HG03097 (cell line): ENCODE results near the gene CPVL.

Source experiments
- ATAC-seq: cut with Tn5 transposase; IDR thresholded peaks from one replicate; pipeline ENCODE4 v1.9.1; 2021; ENCODE audit not compliant: unreplicated experiment, low FRiP score

The CPVL gene

DNA sequence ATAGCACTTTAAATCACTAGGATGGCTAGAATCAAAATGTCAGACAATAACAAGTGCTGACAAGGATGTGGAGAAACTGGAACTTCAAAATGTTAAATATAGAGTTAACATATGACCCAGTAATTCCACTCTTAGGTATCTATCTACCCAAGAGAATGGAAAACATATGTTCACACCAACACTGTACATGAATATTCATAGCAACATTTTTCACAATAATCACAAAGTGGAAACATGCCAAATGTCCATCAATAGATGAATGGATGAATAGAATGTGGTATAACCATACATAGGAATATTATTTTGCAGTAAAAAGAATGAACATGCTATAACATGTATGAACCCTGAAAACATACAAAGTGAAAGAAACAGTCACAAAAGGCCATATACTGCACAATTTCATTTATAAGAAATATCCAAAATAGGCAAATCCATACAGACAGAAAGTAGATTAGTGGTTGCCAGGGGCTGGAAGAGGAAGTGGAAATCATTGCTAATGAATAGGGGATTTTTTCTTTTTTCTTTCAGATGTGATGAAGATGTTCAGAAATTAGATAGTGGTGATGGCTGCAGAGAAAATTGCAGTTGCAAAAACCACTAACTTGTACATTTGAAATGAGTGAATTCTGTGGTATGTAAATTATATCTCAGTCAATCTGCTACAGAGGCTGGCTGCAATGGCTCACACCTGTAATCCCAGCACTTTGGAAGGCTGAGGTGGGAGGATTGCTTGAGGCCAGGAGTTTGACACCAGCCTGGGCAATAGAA is 93.0 kb downstream of the CPVL start:
- no peak for ATAC-seq

DNA sequence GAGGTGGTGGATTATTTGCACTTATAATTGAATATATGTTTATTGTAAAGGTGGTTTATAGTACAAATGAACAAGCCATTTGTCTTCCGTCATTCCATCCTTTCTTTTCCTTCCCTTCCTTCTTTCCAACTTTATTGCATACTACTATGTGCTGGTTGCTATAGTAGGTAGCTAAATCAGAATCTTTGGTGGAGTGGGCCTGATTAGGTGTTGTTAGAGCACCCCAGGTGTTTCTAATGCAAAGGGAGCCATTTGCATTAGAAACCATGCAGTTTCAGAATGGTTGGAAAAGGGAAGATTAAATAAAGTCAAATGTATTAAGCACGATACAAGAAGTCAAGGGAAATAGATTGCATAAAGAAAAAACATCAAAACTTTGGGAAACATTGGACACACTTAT is 99.4 kb downstream of the CPVL start:
- ATAC-seq = no peak

DNA sequence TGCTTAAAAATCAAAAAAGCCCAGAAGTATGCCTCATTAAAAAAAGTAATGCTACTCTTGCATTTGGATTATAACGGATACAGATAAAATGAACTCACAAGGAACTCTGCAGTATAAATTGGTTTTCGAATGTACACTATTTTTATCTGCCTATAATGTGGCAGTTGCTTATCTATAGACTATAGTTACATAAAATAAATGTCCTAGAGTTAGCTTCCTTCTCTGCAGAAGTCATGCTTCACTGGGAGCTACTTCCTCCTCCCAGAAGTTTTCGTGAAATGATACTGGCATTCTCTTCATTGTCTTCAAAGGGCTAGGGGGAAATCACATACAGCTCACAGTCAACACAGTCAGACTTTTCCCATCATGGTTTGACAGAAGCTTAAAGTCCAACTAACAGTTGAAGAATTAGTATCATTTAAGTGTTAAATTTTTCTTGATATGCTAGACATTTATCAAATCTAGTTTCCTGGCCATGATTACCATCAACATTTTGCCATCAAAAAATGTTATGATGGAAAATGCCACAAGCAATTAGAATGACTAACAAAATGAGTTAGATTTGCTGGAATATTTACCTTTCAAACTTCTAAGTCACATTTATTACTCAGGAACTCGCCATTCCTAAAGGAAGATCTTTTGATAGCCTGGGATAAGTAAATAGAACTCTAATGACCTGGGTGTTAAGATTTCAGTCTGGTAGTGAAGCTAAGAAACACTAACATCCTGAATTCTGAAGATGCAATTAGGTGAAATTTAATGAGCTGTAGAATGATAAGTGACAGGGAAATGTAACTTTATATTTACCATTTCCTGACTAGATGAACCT is 100.9 kb downstream of the CPVL start:
- ATAC-seq = no peak

DNA sequence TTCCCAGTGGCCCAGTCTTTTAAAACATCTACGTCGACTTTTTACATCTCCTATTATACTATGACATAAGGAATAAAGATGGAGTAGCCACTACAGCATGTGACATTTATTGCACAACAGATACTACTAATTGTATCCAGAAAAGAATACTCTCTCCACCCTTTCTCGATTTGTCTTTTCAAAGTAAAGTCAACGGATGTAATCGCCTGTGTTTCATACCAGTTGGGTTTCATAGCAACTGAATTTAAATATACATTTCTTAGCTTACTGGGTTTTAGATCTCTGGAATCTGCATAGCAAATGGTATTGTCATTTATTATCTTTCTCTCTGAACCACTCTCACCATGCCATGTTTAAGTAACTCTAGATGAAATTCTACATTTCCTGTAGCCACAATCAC is 101.8 kb downstream of the CPVL start:
- ATAC-seq = no peak

DNA sequence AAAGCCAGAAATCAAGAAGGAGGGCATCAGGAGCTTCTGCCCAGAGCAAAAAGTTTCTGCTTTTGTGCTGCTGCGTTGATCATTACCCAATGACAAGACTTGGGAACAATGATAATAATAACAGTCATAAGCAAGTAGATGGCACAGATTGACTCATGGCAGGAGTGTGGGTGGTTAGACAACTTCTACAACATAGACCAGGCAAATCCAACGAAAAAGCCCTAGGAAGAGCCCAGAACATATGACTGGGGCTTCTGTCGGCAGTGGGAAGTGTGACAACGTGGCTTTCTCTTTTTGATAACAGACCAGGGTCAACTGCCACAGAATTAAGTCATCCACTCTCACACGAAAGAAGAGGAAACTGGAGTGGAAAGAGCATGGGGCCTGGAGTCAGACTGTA is 102.8 kb downstream of the CPVL start:
- ATAC-seq = no peak

DNA sequence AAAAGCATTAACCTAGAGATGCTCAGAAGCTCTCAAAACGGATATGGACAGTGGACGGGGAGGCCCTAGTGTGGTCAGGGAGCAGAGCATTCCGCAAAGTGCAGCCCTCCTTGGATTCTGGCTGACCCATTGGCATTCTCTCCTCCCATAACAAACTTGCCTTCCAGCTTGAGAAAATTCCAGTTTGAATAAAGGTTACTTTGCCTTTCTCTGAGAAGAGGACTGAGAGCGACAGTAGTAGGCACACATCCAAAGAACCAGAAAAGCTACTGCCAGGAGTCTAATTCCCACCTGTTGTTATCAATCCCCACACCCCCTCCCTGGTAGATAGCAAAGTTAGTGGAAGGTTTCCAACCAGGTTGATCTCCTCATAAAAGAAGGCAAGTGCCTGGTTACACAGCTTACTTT is 103.5 kb downstream of the CPVL start:
- ATAC-seq = no peak

DNA sequence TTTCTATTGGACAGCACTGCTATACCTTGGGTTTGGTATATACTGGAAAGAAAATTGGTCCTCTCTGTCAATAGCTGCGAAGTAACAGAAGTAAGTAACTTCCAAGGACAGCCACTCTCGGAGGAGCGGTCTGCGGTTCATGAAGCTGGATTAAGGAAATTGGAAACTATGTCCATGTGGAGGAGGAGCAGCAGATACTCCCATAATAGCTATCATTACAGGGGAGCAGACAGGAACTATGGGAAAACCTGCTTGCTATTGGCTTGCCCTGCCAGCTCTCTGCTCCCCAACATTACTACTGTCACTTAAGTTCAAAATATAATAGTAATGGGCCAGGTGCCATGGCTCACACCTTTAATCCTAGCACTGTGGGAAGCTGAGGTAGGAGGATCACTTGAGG is 104.3 kb downstream of the CPVL start:
- no peak for ATAC-seq

DNA sequence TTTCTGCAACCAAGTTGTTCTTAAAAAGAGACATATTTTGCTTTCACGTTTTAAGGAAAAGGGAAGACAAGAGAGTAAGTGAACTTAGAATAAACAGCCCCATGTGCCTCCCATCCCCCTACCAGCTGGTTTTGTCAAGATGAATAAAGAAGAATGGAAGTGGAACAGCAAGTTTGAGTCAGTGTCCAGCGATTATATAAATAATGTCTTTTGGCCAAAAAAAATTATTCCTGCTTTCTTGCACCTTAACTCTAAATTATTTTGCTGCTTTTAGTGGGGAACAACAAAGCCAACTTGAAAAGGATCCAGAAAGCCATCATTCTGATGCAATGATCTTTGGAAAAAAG is 105.8 kb downstream of the CPVL start:
- no peak for ATAC-seq

DNA sequence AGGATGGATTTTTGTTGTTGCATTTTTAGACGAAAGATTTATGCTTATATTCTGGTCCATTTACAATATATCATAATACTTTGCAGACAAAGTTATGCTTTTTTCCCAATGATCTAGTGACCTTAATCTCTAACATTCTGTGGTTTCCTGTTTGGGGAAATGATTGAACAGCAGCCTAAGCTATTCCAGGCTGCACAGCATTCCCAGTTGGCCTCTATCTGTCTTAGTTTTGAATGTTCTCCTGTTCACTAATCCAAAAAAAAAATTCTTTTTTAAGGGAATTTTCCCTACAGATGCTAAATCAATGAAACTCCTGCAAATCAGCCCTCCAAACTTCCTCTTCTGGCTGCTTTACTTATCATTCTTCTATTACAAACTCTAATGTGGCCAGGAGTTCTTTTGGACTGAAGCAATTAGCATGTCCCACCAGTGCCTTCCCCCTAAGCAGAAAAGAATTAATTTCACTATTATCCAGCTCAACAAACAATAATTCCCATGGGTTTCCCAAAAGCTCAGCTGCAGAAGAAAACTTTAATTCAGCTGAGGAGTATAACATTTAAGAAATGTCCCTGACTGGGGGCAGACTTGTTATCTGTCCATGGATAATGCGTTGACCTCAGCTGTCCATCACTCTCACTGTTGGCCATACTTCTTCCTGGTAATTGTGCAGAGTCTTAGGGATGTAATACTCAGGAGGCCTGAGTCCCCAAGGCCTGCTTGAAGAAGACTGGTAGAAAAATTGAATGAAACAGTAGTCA is 106.3 kb downstream of the CPVL start:
- no peak for ATAC-seq

DNA sequence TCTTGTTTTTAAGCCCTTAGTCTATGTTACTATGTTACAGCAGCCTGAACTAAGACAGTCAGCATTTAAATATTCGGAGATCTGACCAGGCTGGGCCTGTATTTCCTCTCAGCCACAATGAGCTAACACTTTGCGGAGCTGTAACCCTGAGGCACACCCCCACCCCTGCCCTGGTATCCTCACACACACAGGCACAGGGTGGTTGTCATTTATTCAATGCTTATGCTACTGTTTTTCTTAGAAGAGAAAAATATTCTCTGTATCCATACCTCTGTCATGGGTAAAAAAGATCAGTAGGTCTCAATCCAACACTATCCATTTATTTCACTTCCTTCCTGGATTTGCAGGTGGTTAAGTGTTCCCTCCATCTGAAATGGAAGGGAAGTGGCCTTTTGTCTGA is 107.9 kb downstream of the CPVL start:
- no peak for ATAC-seq

DNA sequence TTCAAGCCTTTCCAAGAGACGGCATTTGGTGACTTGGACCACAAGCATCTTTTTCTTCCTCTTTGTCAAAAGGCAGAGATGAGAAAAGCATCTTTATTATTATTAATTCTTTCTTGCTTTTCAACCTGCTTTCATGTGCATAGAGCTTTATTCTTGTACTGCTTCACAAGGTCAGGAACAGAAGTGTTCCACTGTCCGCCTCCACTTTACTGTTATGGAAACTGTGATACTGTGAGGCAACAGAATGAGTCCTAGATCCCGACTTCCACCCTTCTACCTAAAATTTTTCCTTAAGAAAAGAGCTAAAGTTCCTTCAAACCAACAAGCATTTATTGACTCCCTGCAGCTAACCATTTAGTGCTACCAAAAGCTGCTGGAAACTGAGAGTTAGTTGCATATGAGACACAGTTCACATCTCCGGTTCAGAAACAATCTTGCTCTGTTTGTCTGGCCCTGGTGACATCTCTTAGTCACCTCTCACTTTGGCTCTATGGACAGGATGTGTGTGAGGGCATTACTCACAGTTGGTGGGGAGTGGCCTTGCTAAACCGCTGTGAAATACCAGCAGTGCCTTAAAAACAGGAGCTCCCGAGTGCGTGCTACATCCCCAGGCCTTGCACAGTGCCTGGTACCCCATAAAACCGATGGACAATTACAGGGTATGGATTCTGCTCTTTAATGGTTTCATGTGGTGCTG is 111.1 kb downstream of the CPVL start:
- ATAC-seq = no peak

DNA sequence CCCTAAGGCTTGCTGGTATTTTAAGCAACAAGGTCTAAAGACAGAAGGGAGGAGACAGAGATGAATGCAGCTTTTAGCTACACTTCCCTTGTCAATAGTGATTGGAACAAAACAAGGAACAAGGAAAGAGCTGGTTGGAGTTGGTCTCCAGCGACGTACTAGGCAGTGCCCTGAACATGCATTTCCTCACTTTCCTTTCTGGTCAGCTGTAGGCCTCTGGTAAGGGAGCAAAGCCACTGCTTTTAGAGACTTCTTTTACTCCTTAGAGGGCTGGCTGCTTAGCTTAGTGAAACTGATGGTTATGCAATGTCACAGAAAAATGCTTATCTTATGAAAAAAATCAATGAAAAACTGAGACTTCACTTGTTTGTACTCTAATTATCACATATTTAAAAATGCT is 112.8 kb downstream of the CPVL start:
- no peak for ATAC-seq

DNA sequence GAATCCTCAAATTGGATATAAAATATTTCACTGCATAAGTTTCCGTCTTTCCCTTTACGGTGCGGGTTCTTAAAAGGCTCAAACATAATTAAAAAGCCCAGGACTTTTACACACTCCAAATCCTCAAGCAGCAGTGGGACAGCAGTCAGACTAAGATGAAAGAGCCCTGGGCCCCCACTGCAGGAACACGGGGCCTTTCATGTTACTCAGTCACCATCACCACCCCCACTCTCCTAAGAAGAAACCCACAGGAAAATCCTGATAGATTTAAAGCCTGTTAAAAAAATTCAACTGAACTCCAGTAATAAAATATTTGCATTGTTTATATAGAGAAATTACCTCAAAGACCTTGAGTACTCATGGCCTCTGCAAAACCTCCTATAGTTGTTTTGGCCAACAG is 114.2 kb downstream of the CPVL start:
- ATAC-seq = no peak

DNA sequence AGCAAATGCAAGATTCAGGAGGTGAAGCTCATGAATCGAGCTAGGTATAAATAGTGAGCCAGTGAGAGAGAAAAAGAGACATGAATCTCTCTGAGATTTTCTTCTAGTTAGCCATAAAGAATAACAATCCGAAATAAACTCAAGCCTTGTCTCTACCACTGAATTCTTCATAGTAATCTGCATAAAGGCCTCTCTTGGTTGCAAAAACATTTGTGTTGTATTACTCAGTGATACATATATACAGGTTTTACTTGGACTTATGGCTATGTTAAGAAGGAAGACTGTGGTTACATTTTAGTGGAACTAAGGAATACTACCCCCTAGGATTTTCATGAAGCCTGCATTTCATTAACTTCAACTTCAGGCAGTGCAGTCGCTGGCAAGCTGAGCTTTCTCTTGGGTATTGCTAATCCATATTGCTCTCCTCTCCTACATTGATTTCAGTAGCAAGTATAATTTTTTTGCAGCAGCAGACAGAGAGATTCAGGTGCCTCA is 115.5 kb downstream of the CPVL start:
- ATAC-seq = no peak

DNA sequence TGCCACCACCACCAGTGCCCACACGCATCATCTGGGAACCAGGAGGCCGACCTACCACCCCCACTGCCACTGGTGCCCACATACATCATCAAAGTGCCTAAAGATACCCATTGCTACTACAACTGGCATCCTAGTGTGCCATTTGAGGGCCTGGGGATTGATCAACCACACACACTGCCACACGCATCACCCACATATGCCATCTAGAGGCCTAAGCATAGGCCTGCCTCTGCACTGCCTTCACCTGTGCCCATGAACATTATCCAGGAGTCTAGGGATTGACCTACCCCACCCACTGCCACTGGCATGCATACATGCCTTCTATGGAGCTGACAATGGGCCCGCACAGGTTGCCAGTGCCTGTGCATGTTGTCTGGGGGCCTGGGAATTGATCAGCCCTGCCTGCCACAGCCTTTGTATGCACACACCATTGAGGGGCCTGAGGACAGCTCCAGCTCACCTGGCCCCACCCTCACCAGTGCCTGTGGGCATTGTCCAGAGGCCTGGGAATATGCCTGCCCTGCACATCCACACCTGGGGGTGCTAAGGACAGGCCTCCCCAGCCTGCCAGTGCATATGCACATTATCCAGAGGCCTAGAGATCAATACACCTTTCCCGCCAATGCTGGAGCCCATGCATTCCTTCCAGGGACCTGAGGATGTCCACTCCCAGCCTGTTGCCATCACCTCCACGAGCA is 123.9 kb downstream of the CPVL start:
- ATAC-seq = no peak

DNA sequence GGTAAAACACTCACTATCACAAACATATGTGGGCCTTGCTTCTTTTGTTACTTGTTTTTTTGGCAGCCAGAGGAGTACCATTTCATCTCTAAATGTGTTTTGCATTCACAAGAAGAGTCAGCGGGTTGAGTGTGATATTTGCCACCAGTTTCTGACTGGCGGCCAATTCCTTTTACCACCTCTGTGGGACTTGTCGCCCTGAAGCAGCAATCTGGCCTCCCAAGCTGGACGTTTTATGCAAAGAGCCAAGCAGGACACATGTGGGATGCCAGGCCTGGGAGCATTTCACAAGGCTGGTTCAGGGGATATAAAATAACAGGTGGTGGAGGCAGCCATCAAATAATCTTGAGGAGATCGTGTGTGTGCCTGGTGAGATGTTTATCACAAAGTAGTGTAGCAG is 126.4 kb downstream of the CPVL start:
- ATAC-seq = no peak

DNA sequence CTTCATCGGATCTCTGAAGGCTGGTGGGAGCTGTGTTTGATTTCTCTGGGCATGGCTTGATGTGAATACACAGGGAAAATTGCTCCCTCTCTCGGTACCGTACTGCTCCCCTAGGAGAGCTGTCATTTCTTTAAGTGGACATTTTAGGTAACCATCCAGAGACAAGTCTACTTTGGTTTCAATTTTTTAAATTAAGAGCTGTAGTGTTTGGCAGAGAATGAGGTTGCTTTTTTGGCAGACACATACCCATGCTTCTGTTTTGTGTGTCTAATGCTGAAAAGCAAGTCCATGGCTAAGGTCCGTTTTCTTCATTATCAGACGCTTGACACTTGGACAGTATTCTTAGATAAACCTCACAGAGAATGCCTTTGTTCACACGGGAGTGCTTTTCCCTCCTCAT is 127.0 kb downstream of the CPVL start:
- no peak for ATAC-seq

DNA sequence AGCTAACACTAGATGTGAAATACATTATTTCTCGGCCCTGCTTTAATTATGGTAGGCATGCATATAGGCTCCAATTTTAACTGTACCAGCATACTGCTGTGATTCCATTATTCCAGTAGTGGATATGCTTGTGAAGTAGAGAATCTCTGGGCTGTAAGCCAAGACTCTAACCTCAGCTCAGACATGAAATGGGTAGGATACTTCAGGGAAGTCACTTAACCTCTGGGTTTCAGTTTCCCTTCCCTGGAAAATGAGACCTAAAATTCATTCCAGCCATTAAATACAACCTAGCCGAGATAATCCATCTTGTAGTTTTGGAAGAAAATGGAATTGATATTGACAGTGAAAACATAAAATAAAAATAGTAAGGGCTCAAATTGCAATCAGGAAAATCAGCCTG is 128.6 kb downstream of the CPVL start:
- ATAC-seq = no peak

DNA sequence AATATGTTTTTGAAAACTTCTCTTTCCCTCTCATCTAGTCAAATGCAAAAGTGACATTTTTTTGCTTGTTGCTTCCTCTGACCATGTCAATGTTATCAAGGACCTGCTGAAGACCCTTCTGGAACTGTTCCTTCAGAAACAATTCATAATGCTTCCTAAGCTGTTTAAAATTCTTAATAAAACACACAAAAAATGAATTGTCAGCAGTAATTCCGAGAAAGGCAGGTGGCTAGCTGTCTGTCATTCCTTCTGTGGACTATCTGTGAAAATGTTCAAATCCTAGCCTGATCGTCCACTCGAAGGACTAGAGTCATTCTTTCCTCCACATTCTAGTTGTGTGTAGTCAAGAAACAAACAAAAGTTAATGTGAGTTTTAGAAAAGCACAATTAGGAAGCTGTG is 131.6 kb downstream of the CPVL start:
- no peak for ATAC-seq

DNA sequence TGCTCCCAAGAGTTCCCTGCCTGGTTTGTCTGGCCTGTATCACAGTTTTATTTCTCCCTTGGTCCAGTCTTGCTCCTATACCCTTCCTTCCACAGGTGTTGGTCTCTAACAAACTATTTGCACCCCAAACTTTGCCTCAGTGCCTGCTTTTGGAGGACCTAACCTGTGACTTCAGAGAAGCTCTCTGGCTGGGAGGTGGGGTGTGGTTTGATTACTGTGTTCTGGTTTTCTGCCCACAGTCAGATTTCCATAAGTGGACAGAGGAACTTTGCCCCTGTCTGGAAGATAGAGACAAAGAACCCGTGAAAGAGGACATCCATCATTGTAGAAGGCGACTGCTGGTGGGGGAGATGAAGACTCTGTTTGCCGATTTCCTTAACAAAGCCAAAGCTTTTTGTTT is 132.4 kb downstream of the CPVL start:
- ATAC-seq = no peak
